HEK293 (cell line): ENCODE results near the gene TCF12.

Experiments
- FEZF1 ChIP-seq: fragments of 450-650 bp; formaldehyde crosslinking; IDR thresholded peaks from 2 replicates; pipeline ENCODE4 v1.5.1; 2016; ENCODE audit warnings: missing biosample characterization, missing genetic modification characterization
- GLI4 ChIP-seq: fragments of 450-650 bp; formaldehyde crosslinking; IDR thresholded peaks from 2 replicates; pipeline ENCODE4 v1.5.1; 2016; ENCODE audit warnings: missing biosample characterization, missing genetic modification characterization
- MZF1 ChIP-seq: fragments of 450-650 bp; formaldehyde crosslinking; IDR thresholded peaks from 2 replicates; pipeline ENCODE4 v1.5.1; 2017; ENCODE audit warnings: missing biosample characterization, missing genetic modification characterization, borderline replicate concordance
- SCRT2 ChIP-seq: fragments of 450-650 bp; formaldehyde crosslinking; IDR thresholded peaks from 2 replicates; pipeline ENCODE4 v1.5.1; 2016; ENCODE audit warnings: missing biosample characterization, missing genetic modification characterization
- ZBTB8A ChIP-seq: fragments of 450-650 bp; formaldehyde crosslinking; IDR thresholded peaks from 2 replicates; pipeline ENCODE4 v1.5.1; 2016; ENCODE audit warnings: missing biosample characterization, missing genetic modification characterization
- ZFP3 ChIP-seq: fragments of 450-650 bp; formaldehyde crosslinking; IDR thresholded peaks from 2 replicates; pipeline ENCODE4 v1.5.1; 2016; ENCODE audit warnings: low read depth, missing biosample characterization, missing genetic modification characterization
- ZNF121 ChIP-seq: fragments of 450-650 bp; formaldehyde crosslinking; IDR thresholded peaks from 2 replicates; pipeline ENCODE4 v1.5.1; 2016; ENCODE audit warnings: missing biosample characterization, missing genetic modification characterization
- ZNF214 ChIP-seq: fragments of 450-650 bp; formaldehyde crosslinking; IDR thresholded peaks from 2 replicates; pipeline ENCODE4 v1.5.1; 2017; ENCODE audit warnings: missing biosample characterization, mild to moderate bottlenecking, missing genetic modification characterization, borderline replicate concordance
- ZNF221 ChIP-seq: fragments of 450-650 bp; formaldehyde crosslinking; IDR thresholded peaks from 2 replicates; pipeline ENCODE4 v1.5.1; 2017; ENCODE audit warnings: missing biosample characterization, missing genetic modification characterization, borderline replicate concordance
- ZNF239 ChIP-seq: fragments of 450-650 bp; formaldehyde crosslinking; IDR thresholded peaks from 2 replicates; pipeline ENCODE4 v1.5.1; 2016; ENCODE audit warnings: missing biosample characterization, missing genetic modification characterization
- ZNF529 ChIP-seq: fragments of 450-650 bp; formaldehyde crosslinking; IDR thresholded peaks from 2 replicates; pipeline ENCODE4 v1.5.1; 2017; ENCODE audit warnings: missing genetic modification characterization, missing biosample characterization; ENCODE audit not compliant: insufficient replicate concordance
- ZNF530 ChIP-seq: fragments of 450-650 bp; formaldehyde crosslinking; IDR thresholded peaks from 2 replicates; pipeline ENCODE4 v1.5.1; 2016; ENCODE audit warnings: low read depth, missing biosample characterization, missing genetic modification characterization
- ZNF561 ChIP-seq: fragments of 450-650 bp; IDR thresholded peaks from 2 replicates; pipeline ENCODE4 v1.5.1; 2018; ENCODE audit warnings: missing biosample characterization, missing genetic modification characterization, borderline replicate concordance
- ZNF585B ChIP-seq: fragments of 450-650 bp; formaldehyde crosslinking; IDR thresholded peaks from 2 replicates; pipeline ENCODE4 v1.5.1; 2016; ENCODE audit warnings: missing biosample characterization, missing genetic modification characterization
- ZNF600 ChIP-seq: fragments of 450-650 bp; formaldehyde crosslinking; IDR thresholded peaks from 2 replicates; pipeline ENCODE4 v1.5.1; 2016; ENCODE audit warnings: missing biosample characterization, missing genetic modification characterization
- ZNF610 ChIP-seq: fragments of 450-650 bp; formaldehyde crosslinking; IDR thresholded peaks from 2 replicates; pipeline ENCODE4 v1.5.1; 2016; ENCODE audit warnings: missing biosample characterization, missing genetic modification characterization, borderline replicate concordance
- ZNF626 ChIP-seq: fragments of 450-650 bp; sonication (Bioruptor Pico); formaldehyde crosslinking; IDR thresholded peaks from 2 replicates; pipeline ENCODE4 v1.5.1; 2018; ENCODE audit warnings: missing biosample characterization, missing genetic modification characterization, inconsistent platforms
- ZNF768 ChIP-seq: fragments of 450-650 bp; formaldehyde crosslinking; IDR thresholded peaks from 2 replicates; pipeline ENCODE4 v1.5.1; 2018; ENCODE audit warnings: missing biosample characterization, mild to moderate bottlenecking, missing genetic modification characterization
- TF ChIP-seq, protein P1 (sequence below): IDR thresholded peaks from 2 replicates; pipeline ENCODE4 v1.6.1; 2011; ENCODE audit warnings: mild to moderate bottlenecking, low read depth, low read length, borderline replicate concordance
- TF ChIP-seq, protein P2 (sequence below): fragments of 450-650 bp; IDR thresholded peaks from 2 replicates; pipeline ENCODE4 v1.5.1; 2018; ENCODE audit warnings: missing biosample characterization, mild to moderate bottlenecking, missing genetic modification characterization
- TF ChIP-seq, protein P3 (sequence below): fragments of 450-650 bp; formaldehyde crosslinking; IDR thresholded peaks from 2 replicates; pipeline ENCODE4 v1.5.1; 2016; ENCODE audit warnings: missing biosample characterization, missing genetic modification characterization
- TF ChIP-seq, protein P4 (sequence below): fragments of 450-650 bp; formaldehyde crosslinking; IDR thresholded peaks from 2 replicates; pipeline ENCODE4 v1.5.1; 2016; ENCODE audit warnings: missing biosample characterization, missing genetic modification characterization
- TF ChIP-seq, protein P5 (sequence below): fragments of 450-650 bp; formaldehyde crosslinking; IDR thresholded peaks from 2 replicates; pipeline ENCODE4 v1.5.1; 2017; ENCODE audit warnings: missing biosample characterization, missing genetic modification characterization
- TF ChIP-seq, protein P6 (sequence below): fragments of 450-650 bp; formaldehyde crosslinking; IDR thresholded peaks from 2 replicates; pipeline ENCODE4 v1.5.1; 2016; ENCODE audit warnings: missing biosample characterization, missing genetic modification characterization
- TF ChIP-seq, protein P7 (sequence below): fragments of 450-650 bp; formaldehyde crosslinking; IDR thresholded peaks from 2 replicates; pipeline ENCODE4 v1.5.1; 2016; ENCODE audit warnings: missing biosample characterization, missing genetic modification characterization

The TCF12 gene

DNA sequence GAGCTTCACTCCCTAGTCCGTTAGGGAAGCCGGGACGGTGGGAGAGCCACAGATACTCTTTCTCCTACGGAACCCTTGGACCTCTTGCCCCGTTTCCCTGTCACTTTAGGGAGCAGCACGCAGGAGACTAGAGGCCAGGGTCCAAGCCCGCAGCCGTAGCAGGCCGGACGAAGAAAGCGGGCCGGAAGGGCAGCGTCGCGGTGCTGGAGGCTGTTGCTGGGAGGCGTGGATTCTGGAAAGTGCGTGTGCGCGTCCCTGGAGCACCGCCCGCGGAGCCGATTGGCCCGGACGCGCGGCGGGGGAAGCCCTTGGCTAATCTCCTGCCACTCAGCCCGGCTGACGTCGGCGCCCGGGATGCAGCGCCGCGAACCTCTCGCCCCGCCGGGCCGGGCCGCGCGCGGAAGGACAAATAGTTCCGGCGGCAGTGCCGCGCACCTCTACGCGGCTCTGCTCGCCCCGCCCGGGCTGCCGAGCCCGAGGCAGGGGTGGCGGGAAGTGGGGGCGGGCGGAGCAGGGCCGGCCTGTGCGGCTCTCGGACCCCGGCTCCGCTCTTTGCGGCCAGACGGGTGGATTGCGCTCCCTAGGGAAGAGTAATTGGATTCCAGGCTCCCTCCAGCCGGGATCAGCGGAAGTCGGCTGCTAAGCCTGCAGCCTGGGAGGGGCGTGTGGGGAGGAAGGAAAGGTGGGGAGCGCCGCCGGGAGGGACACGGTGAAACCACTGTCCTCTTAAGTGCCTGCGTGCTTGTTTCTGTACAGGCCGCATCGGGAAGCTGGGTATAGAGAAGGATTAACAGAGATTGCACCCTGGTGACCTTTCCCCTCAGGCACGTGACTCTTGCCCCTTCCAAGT is 31.3 kb upstream of the TCF12 start (continued):
- TF ChIP-seq, protein P1, sequence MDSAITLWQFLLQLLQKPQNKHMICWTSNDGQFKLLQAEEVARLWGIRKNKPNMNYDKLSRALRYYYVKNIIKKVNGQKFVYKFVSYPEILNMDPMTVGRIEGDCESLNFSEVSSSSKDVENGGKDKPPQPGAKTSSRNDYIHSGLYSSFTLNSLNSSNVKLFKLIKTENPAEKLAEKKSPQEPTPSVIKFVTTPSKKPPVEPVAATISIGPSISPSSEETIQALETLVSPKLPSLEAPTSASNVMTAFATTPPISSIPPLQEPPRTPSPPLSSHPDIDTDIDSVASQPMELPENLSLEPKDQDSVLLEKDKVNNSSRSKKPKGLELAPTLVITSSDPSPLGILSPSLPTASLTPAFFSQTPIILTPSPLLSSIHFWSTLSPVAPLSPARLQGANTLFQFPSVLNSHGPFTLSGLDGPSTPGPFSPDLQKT = no peak
- TF ChIP-seq ZNF768 (tag by site-specific recombination) (no peak), SCRT2 (tag by site-specific recombination) (peak; percentile 92), ZNF610 (tag by site-specific recombination) (no peak; the same call in 1 of the 2 replicates), ZNF626 (tag by site-specific recombination) (no peak), ZNF121 (0 out of 2 replicates have a peak, but pooled peaks have one; percentile 28), ZNF530 (tag by site-specific recombination) (no peak), ZNF585B (no peak), ZNF561 (tag by site-specific recombination) (peak; percentile 94), ZNF221 (tag by site-specific recombination) (no peak), MZF1 (tag by site-specific recombination) (peak; percentile 69), ZNF214 (tag by site-specific recombination) (no peak), ZNF529 (no peak), ZNF600 (tag by site-specific recombination) (peak; percentile 48), FEZF1 (tag by site-specific recombination) (no peak), ZBTB8A (tag by site-specific recombination) (peak; percentile 74), GLI4 (tag by site-specific recombination) (no peak), ZFP3 (tag by site-specific recombination) (no peak), ZNF239 (tag by site-specific recombination) (no peak)
- TF ChIP-seq, protein P2, sequence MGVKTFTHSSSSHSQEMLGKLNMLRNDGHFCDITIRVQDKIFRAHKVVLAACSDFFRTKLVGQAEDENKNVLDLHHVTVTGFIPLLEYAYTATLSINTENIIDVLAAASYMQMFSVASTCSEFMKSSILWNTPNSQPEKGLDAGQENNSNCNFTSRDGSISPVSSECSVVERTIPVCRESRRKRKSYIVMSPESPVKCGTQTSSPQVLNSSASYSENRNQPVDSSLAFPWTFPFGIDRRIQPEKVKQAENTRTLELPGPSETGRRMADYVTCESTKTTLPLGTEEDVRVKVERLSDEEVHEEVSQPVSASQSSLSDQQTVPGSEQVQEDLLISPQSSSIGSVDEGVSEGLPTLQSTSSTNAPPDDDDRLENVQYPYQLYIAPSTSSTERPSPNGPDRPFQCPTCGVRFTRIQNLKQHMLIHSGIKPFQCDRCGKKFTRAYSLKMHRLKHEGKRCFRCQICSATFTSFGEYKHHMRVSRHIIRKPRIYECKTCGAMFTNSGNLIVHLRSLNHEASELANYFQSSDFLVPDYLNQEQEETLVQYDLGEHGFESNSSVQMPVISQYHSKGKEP (tag by site-specific recombination) = peak; percentile 72; the same call in 1 of the 2 replicates
- TF ChIP-seq, protein P3, sequence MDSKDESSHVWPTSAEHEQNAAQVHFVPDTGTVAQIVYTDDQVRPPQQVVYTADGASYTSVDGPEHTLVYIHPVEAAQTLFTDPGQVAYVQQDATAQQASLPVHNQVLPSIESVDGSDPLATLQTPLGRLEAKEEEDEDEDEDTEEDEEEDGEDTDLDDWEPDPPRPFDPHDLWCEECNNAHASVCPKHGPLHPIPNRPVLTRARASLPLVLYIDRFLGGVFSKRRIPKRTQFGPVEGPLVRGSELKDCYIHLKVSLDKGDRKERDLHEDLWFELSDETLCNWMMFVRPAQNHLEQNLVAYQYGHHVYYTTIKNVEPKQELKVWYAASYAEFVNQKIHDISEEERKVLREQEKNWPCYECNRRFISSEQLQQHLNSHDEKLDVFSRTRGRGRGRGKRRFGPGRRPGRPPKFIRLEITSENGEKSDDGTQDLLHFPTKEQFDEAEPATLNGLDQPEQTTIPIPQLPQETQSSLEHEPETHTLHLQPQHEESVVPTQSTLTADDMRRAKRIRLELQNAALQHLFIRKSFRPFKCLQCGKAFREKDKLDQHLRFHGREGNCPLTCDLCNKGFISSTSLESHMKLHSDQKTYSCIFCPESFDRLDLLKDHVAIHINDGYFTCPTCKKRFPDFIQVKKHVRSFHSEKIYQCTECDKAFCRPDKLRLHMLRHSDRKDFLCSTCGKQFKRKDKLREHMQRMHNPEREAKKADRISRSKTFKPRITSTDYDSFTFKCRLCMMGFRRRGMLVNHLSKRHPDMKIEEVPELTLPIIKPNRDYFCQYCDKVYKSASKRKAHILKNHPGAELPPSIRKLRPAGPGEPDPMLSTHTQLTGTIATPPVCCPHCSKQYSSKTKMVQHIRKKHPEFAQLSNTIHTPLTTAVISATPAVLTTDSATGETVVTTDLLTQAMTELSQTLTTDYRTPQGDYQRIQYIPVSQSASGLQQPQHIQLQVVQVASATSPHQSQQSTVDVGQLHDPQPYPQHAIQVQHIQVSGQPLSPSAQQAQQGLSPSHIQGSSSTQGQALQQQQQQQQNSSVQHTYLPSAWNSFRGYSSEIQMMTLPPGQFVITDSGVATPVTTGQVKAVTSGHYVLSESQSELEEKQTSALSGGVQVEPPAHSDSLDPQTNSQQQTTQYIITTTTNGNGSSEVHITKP (tag by site-specific recombination) = peak; percentile 64
- TF ChIP-seq, protein P4, sequence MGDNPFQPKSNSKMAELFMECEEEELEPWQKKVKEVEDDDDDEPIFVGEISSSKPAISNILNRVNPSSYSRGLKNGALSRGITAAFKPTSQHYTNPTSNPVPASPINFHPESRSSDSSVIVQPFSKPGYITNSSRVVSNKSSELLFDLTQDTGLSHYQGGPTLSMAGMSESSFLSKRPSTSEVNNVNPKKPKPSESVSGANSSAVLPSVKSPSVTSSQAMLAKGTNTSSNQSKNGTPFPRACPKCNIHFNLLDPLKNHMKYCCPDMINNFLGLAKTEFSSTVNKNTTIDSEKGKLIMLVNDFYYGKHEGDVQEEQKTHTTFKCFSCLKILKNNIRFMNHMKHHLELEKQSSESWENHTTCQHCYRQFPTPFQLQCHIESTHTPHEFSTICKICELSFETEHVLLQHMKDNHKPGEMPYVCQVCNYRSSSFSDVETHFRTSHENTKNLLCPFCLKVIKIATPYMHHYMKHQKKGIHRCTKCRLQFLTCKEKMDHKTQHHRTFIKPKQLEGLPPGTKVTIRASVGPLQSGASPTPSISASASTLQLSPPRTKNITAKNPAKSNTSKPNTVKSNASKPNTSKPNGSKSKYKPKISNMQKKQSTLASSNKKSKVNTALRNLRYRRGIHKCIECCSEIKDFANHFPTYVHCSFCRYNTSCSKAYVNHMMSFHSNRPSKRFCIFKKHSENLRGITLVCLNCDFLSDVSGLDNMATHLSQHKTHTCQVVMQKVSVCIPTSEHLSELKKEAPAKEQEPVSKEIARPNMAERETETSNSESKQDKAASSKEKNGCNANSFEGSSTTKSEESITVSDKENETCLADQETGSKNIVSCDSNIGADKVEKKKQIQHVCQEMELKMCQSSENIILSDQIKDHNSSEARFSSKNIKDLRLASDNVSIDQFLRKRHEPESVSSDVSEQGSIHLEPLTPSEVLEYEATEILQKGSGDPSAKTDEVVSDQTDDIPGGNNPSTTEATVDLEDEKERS (tag by site-specific recombination) = no peak
- TF ChIP-seq, protein P5, sequence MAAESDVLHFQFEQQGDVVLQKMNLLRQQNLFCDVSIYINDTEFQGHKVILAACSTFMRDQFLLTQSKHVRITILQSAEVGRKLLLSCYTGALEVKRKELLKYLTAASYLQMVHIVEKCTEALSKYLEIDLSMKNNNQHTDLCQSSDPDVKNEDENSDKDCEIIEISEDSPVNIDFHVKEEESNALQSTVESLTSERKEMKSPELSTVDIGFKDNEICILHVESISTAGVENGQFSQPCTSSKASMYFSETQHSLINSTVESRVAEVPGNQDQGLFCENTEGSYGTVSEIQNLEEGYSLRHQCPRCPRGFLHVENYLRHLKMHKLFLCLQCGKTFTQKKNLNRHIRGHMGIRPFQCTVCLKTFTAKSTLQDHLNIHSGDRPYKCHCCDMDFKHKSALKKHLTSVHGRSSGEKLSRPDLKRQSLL (tag by site-specific recombination) = peak; percentile 64
- TF ChIP-seq, protein P6, sequence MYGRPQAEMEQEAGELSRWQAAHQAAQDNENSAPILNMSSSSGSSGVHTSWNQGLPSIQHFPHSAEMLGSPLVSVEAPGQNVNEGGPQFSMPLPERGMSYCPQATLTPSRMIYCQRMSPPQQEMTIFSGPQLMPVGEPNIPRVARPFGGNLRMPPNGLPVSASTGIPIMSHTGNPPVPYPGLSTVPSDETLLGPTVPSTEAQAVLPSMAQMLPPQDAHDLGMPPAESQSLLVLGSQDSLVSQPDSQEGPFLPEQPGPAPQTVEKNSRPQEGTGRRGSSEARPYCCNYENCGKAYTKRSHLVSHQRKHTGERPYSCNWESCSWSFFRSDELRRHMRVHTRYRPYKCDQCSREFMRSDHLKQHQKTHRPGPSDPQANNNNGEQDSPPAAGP (tag by site-specific recombination) = peak; percentile 90
- TF ChIP-seq, protein P7, sequence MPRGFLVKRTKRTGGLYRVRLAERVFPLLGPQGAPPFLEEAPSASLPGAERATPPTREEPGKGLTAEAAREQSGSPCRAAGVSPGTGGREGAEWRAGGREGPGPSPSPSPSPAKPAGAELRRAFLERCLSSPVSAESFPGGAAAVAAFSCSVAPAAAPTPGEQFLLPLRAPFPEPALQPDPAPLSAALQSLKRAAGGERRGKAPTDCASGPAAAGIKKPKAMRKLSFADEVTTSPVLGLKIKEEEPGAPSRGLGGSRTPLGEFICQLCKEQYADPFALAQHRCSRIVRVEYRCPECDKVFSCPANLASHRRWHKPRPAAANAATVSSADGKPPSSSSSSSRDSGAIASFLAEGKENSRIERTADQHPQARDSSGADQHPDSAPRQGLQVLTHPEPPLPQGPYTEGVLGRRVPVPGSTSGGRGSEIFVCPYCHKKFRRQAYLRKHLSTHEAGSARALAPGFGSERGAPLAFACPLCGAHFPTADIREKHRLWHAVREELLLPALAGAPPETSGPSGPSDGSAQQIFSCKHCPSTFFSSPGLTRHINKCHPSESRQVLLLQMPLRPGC (tag by site-specific recombination) = peak; percentile 26; the same call in 1 of the 2 replicates
